DND-41 (cell line): Measurements from ENCODE around the gene SLC9B1.

ENCODE experiments used
- CTCF ChIP-seq: IDR thresholded peaks from 2 replicates; pipeline ENCODE4 v1.5.1; 2012; ENCODE audit warnings: borderline replicate concordance, low read length, moderate library complexity, mild to moderate bottlenecking; ENCODE audit not compliant: poor library complexity, severe bottlenecking; ENCODE audit errors: extremely low read depth
- EZH2 ChIP-seq: IDR thresholded peaks from 3 replicates; pipeline ENCODE4 v1.6.1; 2012; ENCODE audit warnings: borderline replicate concordance, low read depth, mild to moderate bottlenecking, moderate library complexity, low read length, inconsistent platforms; ENCODE audit not compliant: severe bottlenecking

GRCh38 chr4:103050736-103051436 lies 31.4 kb upstream of the SLC9B1 start:
- TF ChIP-seq CTCF (no peak), EZH2 (no peak)
